HEK293T (cell line): ENCODE results near the gene MYBBP1A.

Source experiments
- CTCF ChIA-PET: fragments of 350-600 bp; formaldehyde crosslinking; extraction: SDS; loops from one replicate; lab custom pipeline; 2021; ENCODE audit warnings: antibody characterized with exemption, inconsistent platforms; lab: Yijun Ruan, JAX
- POLR2A ChIA-PET: fragments of 350-600 bp; formaldehyde crosslinking; extraction: SDS; loops from one replicate; lab custom pipeline; 2020; ENCODE audit warnings: antibody characterized with exemption, inconsistent platforms; lab: Yijun Ruan, JAX
- DNase-seq: peaks from one replicate; pipeline ENCODE4 v3.0.0; 2012; ENCODE audit warnings: mixed read lengths; ENCODE audit errors: extremely low spot score
- ARNT ChIP-seq: fragments of 450-650 bp; IDR thresholded peaks from 2 replicates; pipeline ENCODE4 v1.6.1; 2017; ENCODE audit warnings: mild to moderate bottlenecking
- BHLHE40 ChIP-seq: fragments of 450-650 bp; IDR thresholded peaks from 2 replicates; pipeline ENCODE4 v1.6.1; 2016; ENCODE audit warnings: mild to moderate bottlenecking, moderate library complexity, borderline replicate concordance
- CTBP1 ChIP-seq: fragments of 450-650 bp; IDR thresholded peaks from 2 replicates; pipeline ENCODE4 v1.6.1; 2016; ENCODE audit warnings: borderline replicate concordance
- ELF4 ChIP-seq: fragments of 450-650 bp; IDR thresholded peaks from 2 replicates; pipeline ENCODE4 v1.6.1; 2017; ENCODE audit warnings: antibody characterized with exemption
- FOXA1 ChIP-seq: fragments of 450-650 bp; IDR thresholded peaks from 2 replicates; pipeline ENCODE4 v1.6.1; 2016; ENCODE audit warnings: mild to moderate bottlenecking
- FOXK2 ChIP-seq: fragments of 450-650 bp; IDR thresholded peaks from 2 replicates; pipeline ENCODE4 v1.6.1; 2016; ENCODE audit warnings: mild to moderate bottlenecking
- FOXM1 ChIP-seq: fragments of 450-650 bp; IDR thresholded peaks from 2 replicates; pipeline ENCODE4 v1.6.1; 2017; ENCODE audit warnings: mild to moderate bottlenecking, borderline replicate concordance
- HDGF ChIP-seq: fragments of 450-650 bp; IDR thresholded peaks from 2 replicates; pipeline ENCODE4 v1.6.1; 2017; ENCODE audit warnings: antibody characterized with exemption, borderline replicate concordance
- L3MBTL2 ChIP-seq: fragments of 450-650 bp; conservative IDR thresholded peaks from 2 replicates; pipeline ENCODE4 v1.6.1; 2016; ENCODE audit warnings: mild to moderate bottlenecking
- LEF1 ChIP-seq: fragments of 450-650 bp; IDR thresholded peaks from 2 replicates; pipeline ENCODE4 v1.6.1; 2017; ENCODE audit warnings: mild to moderate bottlenecking, borderline replicate concordance
- NFRKB ChIP-seq: fragments of 450-650 bp; IDR thresholded peaks from 2 replicates; pipeline ENCODE4 v1.6.1; 2016; ENCODE audit warnings: mild to moderate bottlenecking, moderate library complexity
- PKNOX1 ChIP-seq: fragments of 450-650 bp; IDR thresholded peaks from 2 replicates; pipeline ENCODE4 v1.6.1; 2016
- SP1 ChIP-seq: fragments of 450-650 bp; IDR thresholded peaks from 2 replicates; pipeline ENCODE4 v1.6.1; 2017
- SUZ12 ChIP-seq: fragments of 450-650 bp; IDR thresholded peaks from 2 replicates; pipeline ENCODE4 v1.6.1; 2016; ENCODE audit warnings: mild to moderate bottlenecking
- TARDBP ChIP-seq: fragments of 450-650 bp; IDR thresholded peaks from 2 replicates; pipeline ENCODE4 v1.6.1; 2016
- ZNF384 ChIP-seq: fragments of 450-650 bp; IDR thresholded peaks from 2 replicates; pipeline ENCODE4 v1.6.1; 2016

MYBBP1A gene

DNA sequence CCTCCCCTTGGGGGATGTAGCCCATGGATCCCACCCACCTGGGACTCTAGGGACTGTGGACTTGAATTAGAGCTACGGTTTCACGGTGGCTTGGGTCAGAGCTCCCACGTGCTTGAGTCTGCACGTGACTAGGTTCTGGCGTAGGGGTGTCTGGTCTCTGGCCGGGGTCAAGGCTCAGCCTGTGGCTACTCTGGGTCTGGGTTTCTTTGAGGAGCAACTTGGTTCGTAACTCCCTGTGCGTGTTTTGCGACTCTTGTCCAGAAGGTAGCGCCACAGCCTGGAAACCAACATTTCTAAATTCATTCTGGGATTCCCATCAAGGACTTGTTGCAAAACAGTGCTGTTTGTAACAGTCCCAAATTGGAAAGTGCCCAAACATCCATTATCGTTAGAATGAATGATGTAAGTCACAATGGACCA lies 5.7 kb upstream of the MYBBP1A start:
- no peak for DNase-seq
- POLR2A ChIA-PET = no interaction called here
- TF ChIP-seq TARDBP (no peak), FOXM1 (no peak), CTBP1 (no peak), HDGF (no peak), ELF4 (no peak), NFRKB (no peak), FOXA1 (no peak), PKNOX1 (no peak), L3MBTL2 (no peak), ARNT (no peak), SP1 (no peak), BHLHE40 (no peak), ZNF384 (no peak), SUZ12 (no peak)
- CTCF ChIA-PET = no interaction called here

DNA sequence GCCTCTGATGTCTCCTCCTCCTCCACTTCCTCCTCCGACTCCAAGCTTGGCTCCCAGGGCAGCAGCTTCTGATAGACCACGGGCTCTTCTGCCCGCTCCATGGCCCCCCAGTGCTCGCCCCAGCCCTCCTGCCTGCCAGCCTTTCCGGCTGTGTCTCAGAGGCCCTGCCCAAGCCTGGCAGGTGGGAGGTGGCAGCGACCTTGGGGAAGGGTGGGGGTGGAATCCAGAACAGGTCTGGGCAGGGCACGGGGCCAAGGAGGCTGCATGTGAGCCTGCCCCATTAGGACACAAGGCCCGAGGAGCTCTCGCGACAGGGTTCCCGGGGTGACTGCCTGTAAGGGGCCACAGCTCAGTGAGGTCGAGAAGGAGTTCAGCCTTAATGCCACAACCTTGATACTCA lies 5.2 kb upstream of the MYBBP1A start, which contains the start of gene GGT6:
GGT6 (minus strand) TSS at position 157 of the 400 bp plus-strand sequence; CDS start at position 101, 56 bp downstream.
- no peak for DNase-seq
- ChIA-PET POLR2A (no interaction called here), CTCF (no interaction called here)
- TF ChIP-seq FOXM1 (no peak), PKNOX1 (no peak), LEF1 (no peak), CTBP1 (no peak), NFRKB (no peak), HDGF (no peak)

DNA sequence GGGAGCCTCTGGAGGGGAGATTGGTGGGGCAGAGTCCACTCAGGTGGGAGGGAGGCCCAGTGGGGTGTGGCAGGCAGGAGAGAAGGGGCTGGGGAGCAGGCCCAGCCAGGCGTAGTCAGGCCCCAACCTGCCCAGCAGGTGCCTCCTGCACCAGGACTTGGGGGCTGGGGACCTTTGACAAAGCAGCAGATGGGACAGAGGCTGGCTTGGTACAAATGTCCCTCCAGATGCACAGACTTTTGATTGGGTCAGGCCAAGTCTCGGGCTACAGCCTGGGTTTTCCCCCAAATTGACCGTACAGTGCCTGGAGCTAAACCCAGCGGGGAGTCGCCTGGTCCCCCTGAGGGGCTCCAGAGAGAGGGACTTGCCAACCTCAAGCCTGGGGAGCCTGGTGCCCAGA lies 4.8 kb upstream of the MYBBP1A start:
- CTCF ChIA-PET = no interaction called here
- POLR2A ChIA-PET = no interaction called here
- no peak for DNase-seq
- TF ChIP-seq ELF4 = no peak
- no peak for TF ChIP-seq SUZ12
- TF ChIP-seq LEF1 = no peak
- TF ChIP-seq ARNT = no peak
- TF ChIP-seq ZNF384 = no peak
- TF ChIP-seq L3MBTL2 = no peak
- no peak for TF ChIP-seq FOXA1
- TF ChIP-seq CTBP1 = no peak
- no peak for TF ChIP-seq FOXK2

- POLR2A ChIA-PET = no interaction called here
- TF ChIP-seq ZNF384 = no peak
- TF ChIP-seq BHLHE40 = no peak
- no peak for TF ChIP-seq SP1
- no peak for TF ChIP-seq ARNT
- no peak for TF ChIP-seq FOXA1
- TF ChIP-seq SUZ12 = no peak
- no peak for TF ChIP-seq FOXK2
- TF ChIP-seq LEF1 = no peak
- no peak for TF ChIP-seq ELF4
- no peak for TF ChIP-seq CTBP1
- no peak for TF ChIP-seq TARDBP
- no peak for TF ChIP-seq L3MBTL2
- no peak for TF ChIP-seq NFRKB
- no peak for TF ChIP-seq HDGF
- no peak for TF ChIP-seq FOXM1
- TF ChIP-seq PKNOX1 = no peak
- CTCF ChIA-PET = no interaction called here
- no peak for DNase-seq
These were observed 4.1 kb upstream of the MYBBP1A start for GRCh38 chr17:4559139-4559791.

GRCh38 chr17:4558347-4558971 lies 3.3 kb upstream of the MYBBP1A start:
- POLR2A ChIA-PET = no interaction called here
- CTCF ChIA-PET = no interaction called here
- no peak for DNase-seq
- no peak for TF ChIP-seq SP1
- TF ChIP-seq BHLHE40 = no peak
- TF ChIP-seq SUZ12 = no peak
- no peak for TF ChIP-seq FOXM1
- no peak for TF ChIP-seq LEF1
- TF ChIP-seq TARDBP = no peak
- no peak for TF ChIP-seq L3MBTL2
- TF ChIP-seq ARNT = no peak
- no peak for TF ChIP-seq ZNF384

DNA sequence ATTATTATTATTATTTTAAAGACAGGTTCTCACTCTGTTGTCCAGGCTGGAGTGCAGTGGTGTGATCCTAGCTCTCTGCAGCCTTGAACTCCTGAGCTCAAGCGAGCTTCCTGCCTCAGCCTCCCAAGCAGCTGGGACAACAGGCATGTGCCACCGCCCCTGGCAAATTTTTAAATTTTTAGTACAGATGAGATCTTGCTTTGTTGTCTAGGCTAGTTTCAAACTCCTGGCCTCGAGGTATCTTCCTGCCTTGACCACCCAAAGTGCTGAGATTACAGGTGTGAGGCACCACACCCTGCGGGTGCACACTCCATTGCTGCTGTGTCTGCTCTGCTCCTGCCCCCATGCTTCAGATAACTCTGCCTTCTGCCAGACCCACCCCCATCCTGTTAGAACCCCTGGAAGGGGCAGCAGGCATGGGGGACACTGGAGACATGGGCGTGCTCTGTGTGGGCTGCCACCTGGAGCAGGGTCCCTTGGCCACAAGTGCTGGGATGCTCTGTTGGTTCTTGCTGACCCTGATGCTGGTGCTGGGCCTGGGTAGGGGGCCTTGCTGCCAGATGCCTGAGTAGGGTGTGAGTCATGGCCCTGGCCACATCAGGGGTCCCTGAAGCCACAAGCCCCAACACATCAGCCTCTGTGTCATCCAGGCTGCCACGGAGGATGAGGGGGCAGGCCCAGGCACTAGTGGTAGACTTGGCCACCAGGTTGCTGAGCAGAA lies 2.6 kb upstream of the MYBBP1A start:
- no peak for TF ChIP-seq BHLHE40
- TF ChIP-seq PKNOX1 = no peak
- no peak for TF ChIP-seq SP1
- TF ChIP-seq L3MBTL2 = no peak
- TF ChIP-seq SUZ12 = no peak
- no peak for TF ChIP-seq FOXM1
- TF ChIP-seq LEF1 = no peak
- no peak for TF ChIP-seq ZNF384
- no peak for TF ChIP-seq ARNT
- no peak for TF ChIP-seq TARDBP
- TF ChIP-seq FOXA1 = no peak
- no peak for TF ChIP-seq ELF4
- no peak for TF ChIP-seq NFRKB
- no peak for TF ChIP-seq CTBP1
- no peak for TF ChIP-seq FOXK2
- TF ChIP-seq HDGF = no peak
- ChIA-PET CTCF (interaction anchor here (0.5 kb wide), 1 partner anchor 49 kb away, joined by 3 read pairs; no protein-coding TSS in a partner anchor), POLR2A (no interaction called here)
- no peak for DNase-seq
